SIG-M5 treated with dmso at 0.1 percent for 504 hours (cell line): Measurements from ENCODE around the gene SGPP2.

ENCODE experiments used
- DNase-seq: peaks from one replicate; lab custom pipeline; 2025; ENCODE audit not compliant: unreplicated experiment; lab: John Stamatoyannopoulos, UW

SGPP2 gene

GRCh38 chr2:222470802-222471468, 46.6 kb downstream of the SGPP2 start:
- DNase-seq = no peak

GRCh38 chr2:222477962-222478608, 53.7 kb downstream of the SGPP2 start:
- no peak for DNase-seq

GRCh38 chr2:222479859-222480258, 55.5 kb downstream of the SGPP2 start:
- no peak for DNase-seq

GRCh38 chr2:222480497-222480896, 56.2 kb downstream of the SGPP2 start:
- no peak for DNase-seq

- no peak for DNase-seq
Measured at GRCh38 chr2:222481941-222482340, 57.6 kb downstream of the SGPP2 start.

GRCh38 chr2:222483513-222484039, 59.2 kb downstream of the SGPP2 start:
- DNase-seq = no peak

GRCh38 chr2:222485367-222486211, 61.2 kb downstream of the SGPP2 start:
- no peak for DNase-seq

GRCh38 chr2:222490131-222490530, 65.8 kb downstream of the SGPP2 start:
- no peak for DNase-seq

- no peak for DNase-seq
Measured at GRCh38 chr2:222492683-222493082, 68.3 kb downstream of the SGPP2 start.

GRCh38 chr2:222494104-222494739, 69.9 kb downstream of the SGPP2 start:
- DNase-seq = no peak

GRCh38 chr2:222495388-222495787, 71.0 kb downstream of the SGPP2 start:
- no peak for DNase-seq

- no peak for DNase-seq
Measured at GRCh38 chr2:222499226-222499625, 74.9 kb downstream of the SGPP2 start.

- no peak for DNase-seq
Measured at GRCh38 chr2:222504191-222504590, 79.8 kb downstream of the SGPP2 start.

GRCh38 chr2:222504719-222505118, 80.4 kb downstream of the SGPP2 start:
- DNase-seq = no peak

- DNase-seq = no peak
Measured at GRCh38 chr2:222506230-222506935, 82.0 kb downstream of the SGPP2 start.

GRCh38 chr2:222514901-222515300, 90.6 kb downstream of the SGPP2 start:
- no peak for DNase-seq

GRCh38 chr2:222518570-222519381, 94.4 kb downstream of the SGPP2 start:
- DNase-seq = no peak

- DNase-seq = no peak
Measured at GRCh38 chr2:222521099-222521498, 96.8 kb downstream of the SGPP2 start.

- DNase-seq = no peak
Measured at GRCh38 chr2:222522082-222522481, 97.7 kb downstream of the SGPP2 start.
